Right renal pelvis (tissue), 4 donors: ENCODE data around the gene DIP2C. TPM values are rescaled to one million over a fixed set of nuclear protein-coding genes. Genes with fewer than 3 reads are reported as not detected.
"Not testable (repeated sequence)": the region's sequence is repeated elsewhere in the genome, so short reads cannot be mapped to it uniquely, and the experiment has no call there.

ENCODE experiments used
- DNase-seq, 4 donors: peaks; one replicate each; pipeline ENCODE4 v3.0.0-alpha.2; 2013; ENCODE audit warnings: low read depth in 4 of 4, low spot score in 3 of 4, missing footprints in 1 of 4
- polyA plus RNA-seq, 4 donors: library from polyadenylated mRNA; unstranded; fragments of 120-200 nt; gene quantifications; one replicate each; pipeline ENCODE4 v1.2.1, GENCODE V29; 2013; ENCODE audit not compliant: insufficient read length in 4 of 4

The DIP2C gene
- polyA plus RNA-seq, 4 donors: 19.6 to 22.4 (median 21.1) TPM

DNA sequence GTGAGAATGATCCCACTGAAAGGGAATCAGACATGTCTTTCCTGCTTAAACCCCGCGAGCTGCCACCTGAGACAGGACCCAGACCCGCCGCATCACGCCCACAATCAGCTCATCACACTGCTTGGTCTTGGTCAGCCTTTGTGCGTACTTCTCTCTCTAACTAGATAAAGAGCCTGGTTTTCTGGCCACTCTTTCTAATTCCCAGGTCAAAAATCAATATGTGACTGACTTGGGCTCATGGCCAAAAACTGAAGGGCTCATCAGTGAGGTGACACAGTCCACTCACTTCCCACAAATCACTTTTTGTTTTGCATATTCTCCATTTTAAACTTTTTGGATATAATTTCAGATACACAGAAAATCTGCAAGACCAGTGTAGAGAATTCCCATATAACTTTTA, 247.3 kb downstream of the DIP2C start:
- DNase-seq: no peak

DNA sequence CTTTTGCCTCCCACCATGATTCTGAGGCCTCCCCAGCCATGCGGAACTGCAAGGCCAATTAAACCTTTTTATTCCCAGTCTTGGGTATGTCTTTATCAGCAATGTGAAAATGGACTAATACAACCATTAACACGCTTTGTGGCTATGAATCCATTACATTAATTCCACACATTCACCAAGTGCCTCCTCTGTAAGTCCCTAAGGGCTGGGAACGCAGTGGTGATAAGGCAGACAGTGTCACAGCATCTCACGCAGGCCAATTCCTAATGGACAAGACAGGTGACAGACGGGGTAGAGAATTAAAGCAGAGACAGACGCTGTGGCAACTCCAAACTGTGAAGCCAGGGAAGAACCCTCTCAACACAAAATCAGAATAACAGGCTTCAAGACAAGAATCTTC, 247.8 kb downstream of the DIP2C start:
- DNase-seq: no peak

DNA sequence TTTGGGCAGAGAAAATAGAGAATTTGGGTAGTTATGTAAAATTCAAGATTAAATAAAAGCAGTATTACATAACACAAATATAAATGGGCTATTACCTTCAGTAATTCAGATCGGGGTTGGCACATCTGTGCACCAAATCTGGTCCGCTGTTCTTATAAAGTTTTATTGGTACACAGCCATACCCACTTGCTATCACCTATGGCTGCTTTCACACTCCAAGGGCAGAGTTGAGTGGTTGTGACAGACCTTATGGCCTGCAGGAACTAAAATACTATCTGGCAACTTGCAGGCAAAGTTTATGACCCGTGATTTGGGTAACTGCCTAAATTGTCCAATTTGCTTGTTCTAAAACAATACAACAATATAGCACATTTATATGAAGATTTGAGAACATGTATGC, 249.3 kb downstream of the DIP2C start:
- DNase-seq: no peak

DNA sequence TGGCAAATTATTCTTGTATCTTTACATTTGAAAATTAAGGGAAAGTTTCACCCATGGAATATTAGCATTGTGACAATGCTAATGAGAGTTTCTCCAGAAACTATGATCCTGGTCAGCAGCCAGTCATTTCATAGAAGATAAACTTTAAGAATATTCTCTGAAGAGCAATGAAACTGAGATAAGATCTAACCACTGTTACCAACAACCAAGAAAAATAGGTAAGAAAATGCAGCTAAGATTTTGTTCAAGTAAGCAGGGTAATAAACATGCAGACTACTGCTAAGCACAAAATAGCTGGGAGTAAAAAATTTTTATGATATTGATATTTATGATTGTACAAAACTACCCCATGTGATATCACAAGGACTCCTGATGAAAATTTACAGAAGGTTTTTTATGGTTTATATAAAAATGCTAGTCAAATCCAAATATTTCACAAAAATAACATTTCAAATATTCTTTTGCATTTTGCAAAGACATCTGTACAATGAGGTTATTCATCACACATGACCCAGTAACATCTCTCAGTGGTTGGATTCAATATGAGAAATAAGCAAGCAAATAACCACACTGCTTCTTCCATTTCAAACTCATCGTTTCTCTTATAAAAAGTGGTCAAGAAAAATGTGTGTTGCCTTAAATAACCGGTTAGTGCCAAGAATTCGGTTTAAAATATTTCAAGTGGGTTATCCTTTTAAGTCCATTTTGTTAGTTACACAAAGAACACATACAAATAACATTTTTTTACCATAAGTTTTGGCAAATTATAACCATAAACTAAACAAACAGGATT, 251.6 kb downstream of the DIP2C start:
- no peak for DNase-seq

DNA sequence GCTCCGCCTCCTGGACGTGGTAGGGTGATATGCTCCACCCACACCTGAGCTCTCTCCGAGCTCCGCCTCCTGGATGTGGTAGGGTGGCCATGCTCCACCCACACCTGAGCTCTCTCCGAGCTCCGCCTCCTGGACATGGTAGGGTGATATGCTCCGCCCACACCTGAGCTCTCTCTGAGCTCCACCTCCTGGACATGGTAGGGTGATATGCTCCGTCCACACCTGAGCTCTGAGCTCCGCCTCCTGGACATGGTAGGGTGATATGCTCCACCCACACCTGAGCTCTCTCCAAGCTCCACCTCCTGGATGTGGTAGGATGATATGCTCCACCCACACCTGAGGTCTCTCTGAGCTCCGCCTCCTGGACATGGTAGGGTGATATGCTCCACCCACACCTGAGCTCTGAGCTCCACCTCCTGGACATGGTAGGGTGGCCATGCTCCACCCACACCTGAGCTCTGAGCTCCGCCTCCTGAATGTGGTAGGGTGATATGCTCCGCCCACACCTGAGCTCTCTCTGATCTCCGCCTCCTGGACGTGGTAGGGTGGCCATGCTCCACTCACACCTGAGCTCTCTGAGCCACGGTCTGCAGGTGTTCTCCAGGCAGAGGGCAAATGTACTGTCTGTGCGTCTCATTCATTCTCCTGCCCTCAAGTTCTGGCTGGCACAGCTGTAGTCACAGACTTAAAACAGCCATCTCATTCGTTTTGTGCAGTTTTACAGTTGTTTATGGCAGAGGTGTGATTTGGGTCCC, 252.4 kb downstream of the DIP2C start:
- no peak for DNase-seq

DNA sequence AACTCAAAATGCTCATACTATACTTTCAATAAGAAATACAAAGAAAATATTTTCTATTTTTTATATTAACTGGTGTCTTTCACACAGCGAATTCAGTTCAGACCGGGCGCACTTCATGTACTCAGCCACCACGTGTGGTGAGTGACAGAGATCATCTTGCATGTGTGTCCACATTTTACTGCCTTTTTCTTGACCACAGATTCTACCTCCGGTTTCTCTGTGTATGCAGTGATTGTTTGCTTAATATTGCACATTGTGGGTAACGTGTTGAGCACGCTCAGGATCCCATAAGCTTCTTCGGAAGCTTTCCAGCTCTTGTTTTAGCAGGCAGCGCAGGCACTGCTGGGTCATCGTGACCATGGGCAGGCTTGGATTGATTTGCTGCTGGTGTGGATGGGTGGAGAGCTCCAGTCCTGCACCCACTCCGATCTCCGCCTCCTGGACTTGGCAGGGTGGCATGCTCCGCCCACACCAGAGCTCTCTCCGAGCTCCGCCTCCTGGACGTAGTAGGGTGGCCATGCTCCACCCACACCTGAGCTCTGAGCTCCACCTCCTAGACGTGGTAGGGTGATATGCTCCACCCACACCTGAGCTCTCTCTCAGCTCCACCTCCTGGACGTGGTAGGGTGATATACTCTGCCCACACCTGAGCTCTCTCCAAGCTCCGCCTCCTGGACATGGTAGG, 253.3 kb downstream of the DIP2C start:
- no peak for DNase-seq

DNA sequence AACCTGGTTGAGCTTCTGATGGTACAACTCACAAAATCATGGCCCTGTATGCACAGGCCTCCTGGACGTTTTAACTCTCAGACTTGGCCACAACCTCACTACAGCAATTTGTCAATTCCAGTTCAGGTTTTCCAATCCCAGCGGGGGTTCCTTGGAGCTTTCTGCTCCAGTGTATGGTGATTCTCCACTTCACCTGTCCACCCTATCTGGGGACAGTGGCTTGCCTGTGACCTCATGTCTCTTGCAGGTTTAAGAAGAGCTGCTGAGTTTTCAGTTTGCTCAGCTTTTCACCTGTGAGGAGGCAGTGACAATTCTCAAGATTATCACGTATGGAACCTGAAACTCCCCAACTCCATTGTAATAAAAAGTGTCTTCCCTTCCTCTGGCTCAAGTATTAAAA, 254.1 kb downstream of the DIP2C start:
- no peak for DNase-seq

DNA sequence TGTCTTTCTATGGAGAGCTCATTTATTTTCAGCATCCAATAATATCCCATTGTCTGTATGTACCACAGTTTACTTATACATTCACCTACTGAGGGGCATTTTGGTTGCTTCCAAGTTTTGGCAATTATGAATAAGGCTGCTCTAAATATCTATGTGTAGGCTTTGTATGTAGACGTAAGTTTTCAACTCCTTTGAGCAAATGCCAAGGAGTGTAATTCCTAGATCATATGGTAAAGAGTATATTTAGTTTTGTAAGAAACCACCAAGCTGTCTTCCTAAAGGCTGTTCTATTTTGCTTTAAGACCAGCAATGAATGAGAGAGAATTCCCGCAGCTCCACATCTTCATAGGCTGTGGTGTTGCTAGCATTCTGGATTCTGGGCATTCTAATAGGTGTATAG, 259.8 kb downstream of the DIP2C start:
- DNase-seq: no peak

DNA sequence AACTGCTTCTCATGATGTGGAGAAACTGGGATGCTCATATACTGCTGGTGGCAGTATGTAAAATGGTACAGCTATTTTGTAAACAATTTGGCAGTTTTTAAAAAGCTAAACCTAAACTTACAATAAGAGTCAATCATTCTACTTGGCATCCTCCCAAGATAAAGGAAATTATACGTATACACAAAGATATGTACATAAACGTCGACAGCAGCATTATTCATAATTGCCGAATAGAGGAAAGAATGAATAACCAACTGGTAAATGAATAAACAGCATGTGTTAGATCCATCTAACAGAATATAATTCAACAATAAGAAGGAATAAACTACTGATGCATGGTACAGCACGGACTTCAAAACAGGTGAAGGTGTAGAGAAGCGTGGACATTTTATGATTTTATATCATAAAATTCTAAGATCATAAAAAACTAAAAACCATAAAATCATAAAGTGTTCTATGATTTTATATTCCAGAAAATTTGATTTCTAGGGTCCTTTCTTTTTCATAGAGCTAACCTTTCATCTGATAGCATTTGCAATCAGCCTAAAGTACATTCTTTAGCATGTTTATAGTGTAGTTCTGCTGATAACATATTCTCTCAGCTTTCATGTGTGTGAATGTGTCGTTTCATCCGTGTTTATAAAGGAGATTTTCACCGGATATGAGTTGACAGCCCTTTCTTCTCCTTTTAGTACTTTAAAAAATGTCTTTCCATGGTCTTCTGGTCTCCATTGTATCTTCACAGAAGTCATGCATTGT, 261.5 kb downstream of the DIP2C start:
- no peak for DNase-seq

DNA sequence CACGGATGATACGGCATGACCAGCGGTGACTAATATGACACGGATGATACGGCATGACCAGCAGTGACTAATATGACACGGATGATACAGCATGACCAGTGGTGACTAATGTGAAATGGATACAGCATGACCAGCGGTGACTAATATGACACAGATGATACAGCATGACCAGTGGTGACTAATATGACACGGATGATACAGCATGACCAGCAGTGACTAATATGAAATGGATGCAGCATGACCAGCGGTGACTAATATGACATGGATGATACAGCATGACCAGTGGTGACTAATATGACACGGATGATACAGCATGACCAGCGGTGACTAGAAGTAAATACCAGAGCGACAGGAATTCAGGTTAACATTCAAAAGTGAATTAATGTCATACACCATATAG, 264.1 kb downstream of the DIP2C start:
- not testable (repeated sequence) for DNase-seq

DNA sequence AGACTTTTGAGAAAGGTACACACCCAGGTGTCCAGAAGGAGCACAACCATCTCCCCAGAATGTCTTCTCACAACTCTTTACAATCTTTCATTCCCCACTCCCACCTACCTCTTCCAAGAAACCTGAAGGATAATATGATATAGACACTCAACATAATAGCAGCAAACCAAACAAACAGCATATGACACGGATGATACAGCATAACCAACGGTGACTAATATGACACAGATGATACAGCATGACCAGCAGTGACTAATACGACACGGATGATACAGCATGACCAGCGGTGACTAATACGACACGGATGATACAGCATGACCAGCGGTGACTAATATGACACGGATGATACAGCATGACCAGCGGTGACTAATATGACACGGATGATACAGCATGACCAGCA, 264.7 kb downstream of the DIP2C start:
- DNase-seq: not testable (repeated sequence)

DNA sequence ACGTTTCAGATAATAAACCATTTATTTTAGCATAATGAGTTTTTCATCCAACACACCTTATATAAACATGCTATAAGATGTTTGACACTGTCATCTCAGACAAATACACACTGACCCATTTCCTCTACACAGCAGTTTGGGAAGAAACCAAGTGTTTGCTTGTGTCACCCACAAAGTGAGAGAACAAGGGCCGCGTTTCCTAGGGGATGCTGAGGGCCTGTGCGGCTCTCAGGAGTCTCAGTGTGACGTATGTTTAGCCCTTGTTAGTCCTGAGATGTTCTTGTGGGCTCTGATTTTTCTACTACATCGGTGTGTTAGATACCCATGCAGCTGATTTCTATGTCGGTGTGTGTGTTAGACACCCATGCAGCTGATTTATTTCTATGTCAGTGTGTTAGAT, 266.3 kb downstream of the DIP2C start:
- no peak for DNase-seq

DNA sequence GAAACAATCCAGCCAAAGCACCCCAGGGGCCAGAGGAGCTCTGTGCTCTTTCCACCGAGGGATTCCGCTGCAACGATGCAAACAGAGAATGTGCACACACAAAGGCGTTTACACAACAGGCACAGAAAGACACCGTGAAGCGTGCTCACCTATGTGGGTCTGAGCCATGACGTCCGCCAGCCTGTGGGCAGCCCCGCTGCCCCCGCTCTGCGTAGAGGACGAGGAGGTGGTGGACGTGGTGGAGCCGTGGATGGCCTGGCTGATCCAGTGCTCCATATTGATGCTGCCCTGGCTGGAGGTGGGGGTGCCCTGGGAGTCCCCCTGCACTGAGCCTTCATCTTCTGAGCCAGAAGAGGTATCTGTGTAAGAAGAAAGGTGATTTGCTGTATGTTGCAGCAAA, 266.8 kb downstream of the DIP2C start:
- no peak for DNase-seq

DNA sequence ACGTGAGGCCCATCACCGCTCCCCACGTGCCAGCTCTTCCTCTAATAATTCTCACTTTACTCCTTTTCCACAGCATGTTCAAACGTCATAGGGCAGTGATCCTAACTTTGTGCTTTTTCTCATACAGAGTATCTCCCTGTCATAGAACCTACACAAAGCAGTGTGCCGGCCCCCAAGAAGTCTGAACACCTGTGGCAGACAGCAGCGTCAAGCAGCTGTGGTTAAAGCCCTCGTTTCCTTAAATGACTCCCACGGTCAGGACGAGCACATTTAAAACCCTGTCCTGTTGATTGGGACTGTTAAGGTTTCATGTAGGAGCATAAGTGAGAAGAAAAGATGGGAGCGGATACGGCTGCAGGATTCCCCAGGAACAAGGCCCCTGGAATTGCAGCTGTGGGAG, 267.2 kb downstream of the DIP2C start:
- DNase-seq: no peak

DNA sequence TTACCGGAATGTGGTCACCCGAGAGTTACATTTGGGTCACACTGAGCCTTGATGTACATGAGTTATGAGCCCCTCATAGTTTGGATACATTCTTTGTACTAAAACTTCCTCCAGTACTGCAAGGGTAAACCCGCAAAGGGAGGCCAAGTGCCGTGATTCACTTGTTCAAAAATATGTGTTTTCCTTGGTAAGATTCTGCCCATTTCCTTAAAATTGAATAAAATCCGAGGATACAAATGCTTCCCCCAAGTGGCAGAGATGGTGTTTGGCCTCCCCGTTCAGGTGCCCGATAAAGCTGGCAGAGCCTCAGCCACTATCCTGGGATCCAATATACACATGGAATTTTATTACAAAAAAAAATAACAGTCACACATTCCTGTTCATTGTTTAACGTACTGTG, 268.3 kb downstream of the DIP2C start:
- no peak for DNase-seq

DNA sequence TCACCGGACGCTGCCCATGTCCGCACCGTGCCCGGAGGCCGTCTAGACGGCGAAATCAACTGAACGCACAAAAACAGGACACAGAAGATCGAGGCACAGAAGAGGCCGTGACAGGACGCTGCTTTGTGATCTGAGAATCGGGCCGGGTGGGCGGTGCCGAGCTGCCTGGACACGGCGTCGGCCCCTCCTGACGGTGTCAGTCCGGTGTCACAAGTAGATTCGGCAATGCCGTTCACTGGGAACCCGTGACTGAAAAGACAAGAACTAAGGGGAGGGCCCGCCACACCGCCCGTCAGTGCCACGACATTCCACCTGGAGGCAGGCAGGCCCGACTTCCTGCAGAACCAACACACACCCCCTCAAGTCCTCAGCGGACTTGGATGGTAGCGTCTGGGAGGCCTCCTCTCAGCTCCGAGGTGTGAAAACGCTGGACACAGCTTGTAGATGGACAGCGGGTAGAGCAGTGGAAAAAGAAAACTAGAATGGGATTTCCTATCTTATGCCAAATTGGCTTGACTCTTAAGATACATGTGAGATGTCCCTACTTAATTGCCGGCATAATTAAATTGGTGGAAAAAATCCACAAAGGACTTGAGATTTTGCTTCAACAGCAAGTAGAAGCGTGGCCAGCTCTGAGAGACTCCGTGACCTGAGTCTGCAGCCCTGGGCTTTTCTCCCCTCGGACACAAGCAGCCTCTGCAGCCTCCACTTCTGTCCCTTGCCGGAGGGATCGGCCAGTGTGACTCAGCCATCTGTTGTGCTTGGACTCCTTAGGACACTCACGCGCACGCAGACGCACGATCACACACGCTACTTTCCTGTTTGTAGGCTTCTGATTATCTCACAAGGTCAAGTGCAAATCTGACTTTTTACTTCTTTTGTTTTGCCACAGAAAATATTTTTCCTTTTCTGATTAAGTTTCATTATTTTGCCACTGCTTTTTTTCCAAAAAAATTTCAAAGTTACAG, 269.0 kb downstream of the DIP2C start:
- no peak for DNase-seq

DNA sequence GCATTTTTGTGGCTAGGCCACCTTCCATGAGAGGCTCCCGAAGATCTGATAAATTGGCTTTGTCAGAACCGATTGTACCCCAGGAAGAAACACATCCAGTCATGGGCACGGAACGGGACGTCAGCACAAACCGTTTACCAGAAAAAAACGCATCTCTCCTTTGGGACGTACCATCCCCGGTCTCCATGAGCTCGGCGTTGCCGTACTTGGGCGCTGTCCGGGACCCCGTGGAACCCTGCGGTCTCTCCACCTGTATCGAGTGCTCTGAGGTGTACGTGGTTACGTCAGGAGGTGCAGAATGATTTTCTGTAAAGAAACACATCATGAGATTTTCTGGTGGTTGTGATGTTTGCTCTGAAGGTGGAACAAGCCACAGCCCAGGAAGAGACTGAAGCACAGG, 270.6 kb downstream of the DIP2C start:
- no peak for DNase-seq

DNA sequence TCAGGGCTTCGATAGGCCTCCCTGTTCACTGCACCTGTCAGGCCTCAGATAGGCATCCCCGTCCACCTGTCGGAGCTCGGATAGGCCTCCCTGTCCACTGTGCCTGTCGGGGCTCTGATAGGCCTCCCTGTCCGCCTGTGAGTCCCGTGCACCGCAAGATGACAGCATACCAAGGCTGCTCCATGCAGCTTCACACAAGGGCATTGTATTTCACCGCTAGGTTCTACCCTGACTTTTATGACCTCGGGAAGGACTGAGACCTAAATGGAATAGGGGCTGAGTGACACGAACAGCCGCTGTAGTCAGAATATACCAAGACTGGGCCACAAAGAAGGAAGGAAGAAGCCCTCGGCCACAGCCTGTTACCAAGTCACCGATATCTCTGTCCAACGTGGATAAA, 271.2 kb downstream of the DIP2C start:
- no peak for DNase-seq

DNA sequence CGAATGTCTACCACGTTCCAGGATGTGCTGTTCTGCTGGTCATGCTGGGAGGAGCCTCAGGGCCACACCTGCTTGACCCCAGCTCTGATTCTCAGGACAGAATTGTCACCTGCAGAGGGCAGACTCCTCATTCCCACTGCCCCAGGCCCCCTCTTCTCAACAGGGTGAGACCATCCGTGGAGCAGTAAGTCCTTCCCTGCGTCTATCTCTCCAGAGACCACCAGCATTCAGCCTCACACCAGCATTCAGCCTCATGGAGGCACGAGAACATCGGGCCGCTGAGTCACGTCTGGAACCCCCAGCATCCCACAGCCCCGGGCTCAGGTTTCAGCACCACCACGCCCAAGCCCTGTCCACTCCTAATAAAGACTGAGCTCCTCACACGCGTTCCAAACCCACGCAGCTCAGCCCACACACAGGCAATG, 273.4 kb downstream of the DIP2C start:
- no peak for DNase-seq

DNA sequence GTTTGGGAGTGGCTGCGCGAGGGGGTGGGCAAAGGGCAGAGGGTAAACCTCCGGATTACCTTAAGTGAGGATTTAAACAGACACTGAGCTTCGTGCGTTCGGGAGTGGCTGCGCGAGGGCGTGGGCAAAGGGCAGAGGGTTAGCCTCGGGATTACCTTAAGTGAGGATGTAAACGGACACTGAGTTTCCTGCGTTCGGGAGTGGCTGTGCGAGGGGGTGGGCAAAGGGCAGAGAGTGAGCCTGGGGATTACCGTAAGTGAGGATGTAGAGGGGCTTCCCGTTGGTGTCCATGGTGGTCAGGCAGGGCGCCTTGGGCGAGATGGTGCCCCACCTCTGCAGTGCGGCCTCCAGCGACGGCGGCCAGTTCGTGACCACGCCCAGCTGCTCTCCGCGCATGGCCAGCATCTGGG, 275.8 kb downstream of the DIP2C start:
- no peak for DNase-seq
